Neural cell (in vitro differentiated cells): ENCODE results near the gene ZNF644.

ENCODE experiments used
- EP300 ChIP-seq: fragments of 450-650 bp; conservative IDR thresholded peaks from 2 replicates; pipeline ENCODE4 v1.6.1; 2014; ENCODE audit warnings: antibody characterized with exemption, mild to moderate bottlenecking, moderate library complexity; ENCODE audit not compliant: poor library complexity, severe bottlenecking
- EZH2 ChIP-seq: fragments of 200-600, 300-800 bp; shearing (Covaris generic), sonication (generic); IDR thresholded peaks from 2 replicates; pipeline ENCODE4 v1.6.1; 2014; ENCODE audit warnings: antibody characterized with exemption, low read length, borderline replicate concordance, mild to moderate bottlenecking; ENCODE audit not compliant: insufficient read depth, poor library complexity, severe bottlenecking
- MXI1 ChIP-seq: fragments of 450-650 bp; conservative IDR thresholded peaks from 2 replicates; pipeline ENCODE4 v1.6.1; 2014; ENCODE audit warnings: antibody characterized with exemption, mild to moderate bottlenecking; ENCODE audit not compliant: poor library complexity, severe bottlenecking
- POLR2AphosphoS5 ChIP-seq: IDR thresholded peaks from 2 replicates; pipeline ENCODE4 v1.6.1; 2012
- RAD21 ChIP-seq: fragments of 450-650 bp; conservative IDR thresholded peaks from 2 replicates; pipeline ENCODE4 v1.6.1; 2014; ENCODE audit warnings: antibody characterized with exemption, mild to moderate bottlenecking, moderate library complexity
- TF ChIP-seq, protein P1 (sequence below): fragments of 450-650 bp; IDR thresholded peaks from 2 replicates; pipeline ENCODE4 v1.5.1; 2014; ENCODE audit warnings: antibody characterized with exemption, mild to moderate bottlenecking, moderate library complexity; ENCODE audit not compliant: poor library complexity, severe bottlenecking
- TF ChIP-seq, protein P2 (sequence below): IDR thresholded peaks from 2 replicates; pipeline ENCODE4 v1.6.1; 2012; ENCODE audit warnings: borderline replicate concordance

DNA sequence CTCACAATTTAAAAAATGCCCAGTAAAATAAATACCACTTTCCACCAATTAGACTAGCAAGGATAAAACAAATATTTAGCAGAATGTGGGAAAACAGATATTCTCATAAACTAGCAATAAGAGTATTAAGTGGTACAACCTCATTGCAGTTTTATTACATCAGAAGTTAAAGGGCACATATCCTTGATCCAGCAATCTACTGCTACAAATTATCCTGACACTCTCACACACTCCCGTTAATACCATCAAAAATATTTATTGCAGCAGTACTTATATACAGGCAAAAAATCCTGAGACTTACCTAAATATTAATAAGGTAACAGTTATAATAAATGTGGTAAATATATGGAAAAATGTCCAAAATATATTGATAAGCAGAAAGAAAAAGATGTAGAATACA lies 44.3 kb downstream of the ZNF644 start:
- TF ChIP-seq, protein P1, sequence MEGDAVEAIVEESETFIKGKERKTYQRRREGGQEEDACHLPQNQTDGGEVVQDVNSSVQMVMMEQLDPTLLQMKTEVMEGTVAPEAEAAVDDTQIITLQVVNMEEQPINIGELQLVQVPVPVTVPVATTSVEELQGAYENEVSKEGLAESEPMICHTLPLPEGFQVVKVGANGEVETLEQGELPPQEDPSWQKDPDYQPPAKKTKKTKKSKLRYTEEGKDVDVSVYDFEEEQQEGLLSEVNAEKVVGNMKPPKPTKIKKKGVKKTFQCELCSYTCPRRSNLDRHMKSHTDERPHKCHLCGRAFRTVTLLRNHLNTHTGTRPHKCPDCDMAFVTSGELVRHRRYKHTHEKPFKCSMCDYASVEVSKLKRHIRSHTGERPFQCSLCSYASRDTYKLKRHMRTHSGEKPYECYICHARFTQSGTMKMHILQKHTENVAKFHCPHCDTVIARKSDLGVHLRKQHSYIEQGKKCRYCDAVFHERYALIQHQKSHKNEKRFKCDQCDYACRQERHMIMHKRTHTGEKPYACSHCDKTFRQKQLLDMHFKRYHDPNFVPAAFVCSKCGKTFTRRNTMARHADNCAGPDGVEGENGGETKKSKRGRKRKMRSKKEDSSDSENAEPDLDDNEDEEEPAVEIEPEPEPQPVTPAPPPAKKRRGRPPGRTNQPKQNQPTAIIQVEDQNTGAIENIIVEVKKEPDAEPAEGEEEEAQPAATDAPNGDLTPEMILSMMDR, result no peak
- TF ChIP-seq POLR2AphosphoS5 (no peak), RAD21 (no peak), EP300 (no peak), EZH2 (no peak), MXI1 (no peak)
- TF ChIP-seq, protein P2, sequence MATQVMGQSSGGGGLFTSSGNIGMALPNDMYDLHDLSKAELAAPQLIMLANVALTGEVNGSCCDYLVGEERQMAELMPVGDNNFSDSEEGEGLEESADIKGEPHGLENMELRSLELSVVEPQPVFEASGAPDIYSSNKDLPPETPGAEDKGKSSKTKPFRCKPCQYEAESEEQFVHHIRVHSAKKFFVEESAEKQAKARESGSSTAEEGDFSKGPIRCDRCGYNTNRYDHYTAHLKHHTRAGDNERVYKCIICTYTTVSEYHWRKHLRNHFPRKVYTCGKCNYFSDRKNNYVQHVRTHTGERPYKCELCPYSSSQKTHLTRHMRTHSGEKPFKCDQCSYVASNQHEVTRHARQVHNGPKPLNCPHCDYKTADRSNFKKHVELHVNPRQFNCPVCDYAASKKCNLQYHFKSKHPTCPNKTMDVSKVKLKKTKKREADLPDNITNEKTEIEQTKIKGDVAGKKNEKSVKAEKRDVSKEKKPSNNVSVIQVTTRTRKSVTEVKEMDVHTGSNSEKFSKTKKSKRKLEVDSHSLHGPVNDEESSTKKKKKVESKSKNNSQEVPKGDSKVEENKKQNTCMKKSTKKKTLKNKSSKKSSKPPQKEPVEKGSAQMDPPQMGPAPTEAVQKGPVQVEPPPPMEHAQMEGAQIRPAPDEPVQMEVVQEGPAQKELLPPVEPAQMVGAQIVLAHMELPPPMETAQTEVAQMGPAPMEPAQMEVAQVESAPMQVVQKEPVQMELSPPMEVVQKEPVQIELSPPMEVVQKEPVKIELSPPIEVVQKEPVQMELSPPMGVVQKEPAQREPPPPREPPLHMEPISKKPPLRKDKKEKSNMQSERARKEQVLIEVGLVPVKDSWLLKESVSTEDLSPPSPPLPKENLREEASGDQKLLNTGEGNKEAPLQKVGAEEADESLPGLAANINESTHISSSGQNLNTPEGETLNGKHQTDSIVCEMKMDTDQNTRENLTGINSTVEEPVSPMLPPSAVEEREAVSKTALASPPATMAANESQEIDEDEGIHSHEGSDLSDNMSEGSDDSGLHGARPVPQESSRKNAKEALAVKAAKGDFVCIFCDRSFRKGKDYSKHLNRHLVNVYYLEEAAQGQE, result no peak
